Cardiac septum (tissue), 1 donor: ENCODE data around the gene NTSR1. TPM values are rescaled to one million over a fixed set of nuclear protein-coding genes. Genes with fewer than 3 reads are reported as not detected.
"Not testable (repeated sequence)": the region's sequence is repeated elsewhere in the genome, so short reads cannot be mapped to it uniquely, and the experiment has no call there.

Experiments used
- DNase-seq: peaks from one replicate; pipeline ENCODE4 v3.0.0-alpha.2; 2020; ENCODE audit warnings: low spot score
- intact Hi-C: fragments of 100-400 bp; cut with DNase I; formaldehyde crosslinking; loops from one replicate; pipeline ENCODE4 v1.14.0; 2022
- total RNA-seq: library from RNA; stranded (reverse); fragmentation: NEBNext Ultra II Directional; extraction: Animal tissue kit (Norgen Biotek cat#: 25700); gene quantifications from one replicate; pipeline ENCODE4 v1.2.1, GENCODE V29; 2021
- donor health status: DM: no; HTN: no; CAD: no.

NTSR1 gene
- total RNA-seq, 1 donor from 2014 or later, result 0.08 TPM

- no peak for DNase-seq
- intact Hi-C loops, result no loop called here
Observed at GRCh38 chr20:62670998-62671397, 37.6 kb upstream of the NTSR1 start.

- no peak for DNase-seq
- intact Hi-C loops, result no loop called here
Observed at GRCh38 chr20:62671765-62672164, 36.9 kb upstream of the NTSR1 start.

GRCh38 chr20:62674370-62674769 lies 34.3 kb upstream of the NTSR1 start:
- intact Hi-C loops, result no loop called here
- DNase-seq, result no peak

- intact Hi-C loops, result no loop called here
- DNase-seq, result no peak
Observed at GRCh38 chr20:62675156-62675876, 33.3 kb upstream of the NTSR1 start.

- no peak for DNase-seq
- intact Hi-C loops, result no loop called here
Observed at GRCh38 chr20:62675877-62676260, 32.8 kb upstream of the NTSR1 start.

DNA sequence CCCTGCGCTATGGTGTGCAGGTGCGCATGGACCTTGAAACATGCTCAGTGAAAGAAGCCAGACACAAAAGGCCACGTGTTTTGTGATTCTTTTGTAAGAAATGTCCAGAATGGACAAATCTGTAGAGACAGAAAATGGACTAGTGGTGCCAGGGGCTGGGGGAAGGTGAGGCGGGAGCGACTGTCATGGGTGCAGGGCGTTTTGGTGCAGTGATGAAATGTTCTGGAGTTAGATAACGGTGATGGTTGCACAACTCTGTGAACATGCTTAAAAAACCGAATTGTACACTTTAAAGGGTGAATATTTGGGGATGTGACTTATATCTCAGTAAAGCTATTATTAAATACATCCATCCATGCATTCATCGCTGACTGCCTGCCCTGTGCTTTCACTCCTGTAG lies 31.7 kb upstream of the NTSR1 start:
- intact Hi-C loops, result no loop called here
- DNase-seq, result no peak

DNA sequence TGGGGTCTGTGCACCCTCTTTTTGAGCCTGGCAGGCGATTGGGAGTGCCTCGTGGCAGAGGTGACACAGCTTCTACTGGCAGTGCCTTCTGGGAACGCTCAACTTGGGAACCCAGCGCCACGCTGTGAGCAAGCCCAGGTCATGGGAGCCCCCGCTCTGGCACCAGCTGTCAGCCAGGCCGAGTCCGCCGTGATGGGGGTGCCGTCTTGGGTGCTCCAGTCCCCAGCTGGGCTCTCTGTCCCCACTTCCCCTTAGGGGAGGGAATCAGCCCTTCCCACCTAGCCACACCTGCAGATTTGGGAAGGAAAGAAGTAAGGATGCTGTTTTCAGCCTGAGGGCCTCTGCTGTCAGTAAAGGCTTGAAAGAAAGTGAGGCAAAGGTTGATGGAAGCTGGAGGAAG lies 31.0 kb upstream of the NTSR1 start:
- DNase-seq, result no peak
- intact Hi-C loops, result no loop called here

- intact Hi-C loops, result no loop called here
Observed at GRCh38 chr20:62678553-62678952, 30.1 kb upstream of the NTSR1 start.

DNA sequence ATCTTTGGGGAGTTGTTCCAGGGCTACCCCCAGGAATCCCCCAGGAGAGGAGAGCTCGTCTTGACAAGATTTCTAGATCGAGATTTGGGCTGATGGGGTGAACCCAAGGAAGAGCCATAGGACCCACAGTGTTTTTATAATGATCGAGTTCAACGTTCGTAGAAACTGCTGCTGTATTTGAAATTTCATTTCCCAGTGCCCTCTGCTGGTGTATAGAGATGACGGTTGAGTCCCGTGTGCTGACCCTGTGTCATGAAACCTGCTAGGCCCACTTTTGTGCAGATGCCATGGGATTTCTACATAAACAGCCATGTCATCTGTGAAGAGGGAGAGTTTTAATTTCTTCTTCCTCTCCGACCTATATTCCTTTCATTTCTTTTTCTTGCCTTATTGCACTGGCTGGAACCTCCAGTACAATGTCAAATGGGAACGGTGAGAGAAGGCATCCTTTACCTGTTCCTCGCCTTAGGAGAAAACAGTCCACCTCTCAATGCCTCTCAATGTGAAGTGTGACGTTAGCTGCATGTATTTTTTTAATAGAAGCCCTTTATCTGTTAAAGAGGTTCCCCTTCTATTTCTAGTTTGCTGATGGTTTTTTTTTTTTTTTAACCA lies 28.6 kb upstream of the NTSR1 start:
- intact Hi-C loops, result no loop called here
- DNase-seq, result no peak

More at GRCh38 chr20:62678553-62678952, 30.1 kb upstream of the NTSR1 start:
- DNase-seq, result no peak

GRCh38 chr20:62682912-62683517 lies 25.6 kb upstream of the NTSR1 start:
- no peak for DNase-seq
- intact Hi-C loops, result no loop called here

DNA sequence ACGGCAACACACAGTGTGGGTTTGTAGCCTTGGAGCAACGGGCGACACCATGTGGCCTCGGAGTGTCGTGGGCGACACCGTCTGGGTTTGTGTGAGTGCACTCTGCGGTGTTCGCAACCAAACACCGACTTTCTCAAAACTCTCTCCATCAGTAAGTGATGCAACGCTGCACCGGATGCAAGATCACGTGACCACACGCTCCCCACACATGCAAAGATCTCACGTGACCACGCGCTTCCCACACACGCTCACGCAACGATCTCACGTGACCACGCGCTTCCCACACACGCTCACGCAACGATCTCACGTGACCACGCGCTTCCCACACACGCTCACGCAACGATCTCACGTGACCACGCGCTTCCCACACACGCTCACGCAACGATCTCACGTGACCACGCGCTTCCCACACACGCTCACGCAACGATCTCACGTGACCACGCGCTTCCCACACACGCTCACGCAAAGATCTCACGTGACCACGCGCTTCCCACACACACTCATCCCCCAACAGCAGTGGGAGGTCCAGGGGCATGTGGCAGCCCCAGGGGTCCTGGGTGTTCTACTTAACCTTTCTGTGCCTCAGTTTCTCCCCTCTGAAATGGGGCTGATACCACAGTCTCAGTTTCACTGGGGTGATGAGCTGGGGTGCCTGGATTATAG lies 24.8 kb upstream of the NTSR1 start:
- intact Hi-C loops, DNase-seq: not testable (repeated sequence)

- intact Hi-C loops, result no loop called here
Observed at GRCh38 chr20:62684981-62685380, 23.7 kb upstream of the NTSR1 start.

DNA sequence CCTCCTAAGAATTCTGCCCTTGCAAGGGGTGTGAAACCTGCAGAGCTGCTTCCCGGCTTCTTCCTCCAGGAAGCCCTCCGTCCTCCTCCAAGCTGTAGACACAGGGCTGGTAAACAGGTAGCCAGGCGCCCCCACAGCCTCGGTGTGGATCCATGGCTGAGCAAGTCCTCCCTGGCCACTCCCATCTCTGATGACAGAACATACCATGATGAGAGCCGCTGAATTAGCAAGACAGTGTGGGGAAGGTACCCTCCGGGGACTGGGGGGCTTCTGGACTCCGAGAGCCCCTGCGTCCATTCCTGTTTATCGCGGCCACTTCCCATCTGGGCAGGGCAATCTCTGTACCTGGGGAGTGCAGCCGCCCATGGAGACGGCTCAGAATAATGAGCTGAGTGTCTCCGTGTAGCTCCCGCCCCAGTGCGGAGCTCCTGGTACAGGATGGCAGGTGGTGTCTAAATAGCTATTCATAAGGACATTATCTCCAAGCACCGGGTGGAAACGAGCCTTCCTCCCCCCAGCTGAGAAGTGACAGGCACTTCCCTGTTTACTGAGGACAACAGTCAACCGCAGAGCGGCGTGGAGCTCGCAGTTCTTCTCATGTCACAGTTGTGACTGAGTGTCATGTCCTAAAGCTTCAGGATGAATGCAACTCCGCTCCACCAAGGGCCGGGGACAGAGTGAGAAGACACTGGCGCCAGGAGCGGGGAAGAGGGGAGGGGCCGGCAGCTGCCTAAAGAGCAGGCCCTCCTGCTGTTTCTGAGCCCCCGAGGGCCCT lies 22.7 kb upstream of the NTSR1 start:
- intact Hi-C loops, result no loop called here
- peak; percentile 89 for DNase-seq

More at GRCh38 chr20:62684981-62685380, 23.7 kb upstream of the NTSR1 start:
- no peak for DNase-seq

- intact Hi-C loops, result no loop called here
Observed at GRCh38 chr20:62686869-62687830, 21.5 kb upstream of the NTSR1 start.

GRCh38 chr20:62688083-62688482 lies 20.6 kb upstream of the NTSR1 start:
- DNase-seq, result no peak
- intact Hi-C loops, result no loop called here

More at GRCh38 chr20:62686869-62687830, 21.5 kb upstream of the NTSR1 start:
- no peak for DNase-seq

GRCh38 chr20:62688855-62689460 lies 19.7 kb upstream of the NTSR1 start:
- intact Hi-C loops, result no loop called here
- DNase-seq, result no peak

DNA sequence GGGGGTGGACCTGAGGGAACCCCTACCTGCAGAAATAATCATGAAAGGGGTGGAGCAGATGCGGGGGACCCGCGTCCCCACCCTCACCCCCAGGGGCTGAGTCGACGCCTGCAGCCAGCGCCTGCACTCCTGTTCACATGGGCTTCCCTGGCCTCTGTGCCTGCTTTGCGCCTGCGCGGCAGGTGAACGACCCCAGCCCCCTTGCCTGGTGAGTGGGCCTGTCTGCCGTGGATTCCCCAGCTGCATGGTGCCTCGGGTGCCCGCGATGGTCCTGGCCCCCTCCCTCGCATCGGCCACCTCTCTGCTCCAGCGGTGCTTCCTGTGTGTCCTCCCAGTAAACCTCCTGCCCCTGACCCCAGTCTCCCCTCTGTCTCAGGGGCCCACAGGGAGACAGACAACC lies 18.8 kb upstream of the NTSR1 start:
- intact Hi-C loops, result no loop called here

GRCh38 chr20:62690261-62690820 lies 18.3 kb upstream of the NTSR1 start:
- DNase-seq, result no peak
- intact Hi-C loops, result no loop called here

More for the DNA sequence above, 18.8 kb upstream of the NTSR1 start:
- no peak for DNase-seq
